A549 (cell line): ENCODE results near the gene MCCC1. TPM values are rescaled to one million over a fixed set of nuclear protein-coding genes. Genes with fewer than 3 reads are reported as not detected.

Source experiments
- ATAC-seq, 2 experiments: fragments of 200-7000 bp in 1 of 2; fragments of >200 bp in 1 of 2; cut with Nextera tagmentation in 1 of 2; cut with Tn5 transposase in 1 of 2; 3 replicates each; pipeline versions ENCODE4 v1.8.0 to v1.9.1; 2018 to 2020; ENCODE audit warnings: mild to moderate bottlenecking in 1 of 2, moderate library complexity in 1 of 2
- CTCF ChIA-PET: fragments of 300-600 bp; sonication (Branson Sonifier 250); formaldehyde crosslinking; extraction: SDS; loops from one replicate; lab custom pipeline; 2021; ENCODE audit warnings: antibody characterized with exemption, inconsistent platforms; lab: Yijun Ruan, JAX
- POLR2A ChIA-PET: fragments of 350-600 bp; formaldehyde crosslinking; extraction: SDS; loops from one replicate; lab custom pipeline; 2021; ENCODE audit warnings: antibody characterized with exemption, inconsistent platforms; lab: Yijun Ruan, JAX
- DNase-seq, 2 experiments: peaks; one replicate each; pipeline versions ENCODE4 v3.0.0 to v3.0.0-alpha.2; 2011 to 2016; ENCODE audit warnings: low read depth in 1 of 2, low spot score in 1 of 2
- FAIRE-seq: peaks from 2 replicates; lab custom pipeline; 2011; peaks lifted over from hg19 to GRCh38; lab: Jason Lieb, UNC
- H3K27ac ChIP-seq, 2 experiments: fragments of >200 bp; sonication (Bioruptor Twin); formaldehyde crosslinking; 3 replicates each; pipeline ENCODE4 v1.5.1; 2016 to 2017
- H3K4me1 ChIP-seq: fragments of >200 bp; sonication (Bioruptor Twin); formaldehyde crosslinking; 3 replicates; pipeline ENCODE4 v1.6.1; 2016
- H3K4me2 ChIP-seq: fragments of >200 bp; sonication (Bioruptor Twin); formaldehyde crosslinking; 3 replicates; pipeline ENCODE4 v1.6.1; 2016
- H3K4me3 ChIP-seq: fragments of >200 bp; sonication (Bioruptor Twin); formaldehyde crosslinking; 3 replicates; pipeline ENCODE4 v1.5.1; 2016
- H3K9me3 ChIP-seq: fragments of >200 bp; sonication (Bioruptor Twin); formaldehyde crosslinking; 3 replicates; pipeline ENCODE4 v1.6.1; 2016
- ATOH8 ChIP-seq: fragments of 250-450 bp; sonication (Bioruptor Pico); IDR thresholded peaks from 2 replicates; pipeline ENCODE4 v1.5.0; 2020; ENCODE audit warnings: low read depth, mild to moderate bottlenecking, moderate library complexity
- EHMT2 ChIP-seq: fragments of 200-600 bp; sonication (generic); IDR thresholded peaks from 2 replicates; pipeline ENCODE4 v1.6.1; 2016; ENCODE audit warnings: antibody characterized with exemption, low read depth, mild to moderate bottlenecking, moderate library complexity
- ELK1 ChIP-seq: fragments of 150-350 bp; IDR thresholded peaks from 2 replicates; pipeline ENCODE4 v1.6.1; 2014; ENCODE audit warnings: low read depth, mild to moderate bottlenecking, low read length
- FOSB ChIP-seq: fragments of 250-450 bp; sonication (Bioruptor Pico); IDR thresholded peaks from 2 replicates; pipeline ENCODE4 v1.5.0; 2020; ENCODE audit warnings: mild to moderate bottlenecking, moderate library complexity
- HEYL ChIP-seq: fragments of 250-450 bp; sonication (Bioruptor Pico); IDR thresholded peaks from 2 replicates; pipeline ENCODE4 v1.8.0; 2021; ENCODE audit warnings: mild to moderate bottlenecking, moderate library complexity
- KDM5A ChIP-seq: fragments of 200-600 bp; sonication (generic); IDR thresholded peaks from 2 replicates; pipeline ENCODE4 v1.6.1; 2016; ENCODE audit warnings: antibody characterized with exemption, mild to moderate bottlenecking
- MAFK ChIP-seq: fragments of 450-650 bp; IDR thresholded peaks from 2 replicates; pipeline ENCODE4 v1.6.1; 2014; ENCODE audit not compliant: partially characterized antibody
- MAZ ChIP-seq: fragments of 150-350 bp; IDR thresholded peaks from 2 replicates; pipeline ENCODE4 v1.6.1; 2014; ENCODE audit warnings: antibody characterized with exemption, low read depth, low read length, borderline replicate concordance
- POLR2AphosphoS2 ChIP-seq: conservative IDR thresholded peaks from 2 replicates; pipeline ENCODE4 v1.6.1; 2012; ENCODE audit warnings: low read length, improper control_type of control experiment, inconsistent platforms
- WGBS: methylation state at CpG from one replicate; pipeline ENCODE4 v1.1.6; 2017; ENCODE audit errors: missing lambda C conversion rate; 5-methylcytosine and 5-hydroxymethylcytosine counted together
- polyA plus RNA-seq, 4 experiments: library from polyadenylated mRNA; depleted of rRNA in 3 of 4; stranded (reverse); fragments of >200 nt; fragmentation: RNase III in 1 of 4; extraction: RNeasy Plus Mini Kit Qiagen cat#74134 plus additional on column Dnase treatment in 1 of 4; gene quantifications; 2 replicates in 3 of 4; 3 replicates in 1 of 4; pipeline ENCODE4 v1.2.3, GENCODE V29; 2011 to 2017

MCCC1 gene
- polyA plus RNA-seq, 2 of the 4 experiments (the other 2 are of a cell fraction): 11.8 to 12.4 TPM

GRCh38 chr3:182967218-182968204 is 131.8 kb downstream of the MCCC1 start:
- CTCF ChIA-PET: no interaction called here

GRCh38 chr3:182965861-182966366 is 133.4 kb downstream of the MCCC1 start:
- Histone ChIP-seq H3K9me3 (no peaks in the 10 kb centered on the region), H3K4me2 (no peak overlapping the region), H3K4me1 (peaks cover 29% of the 10 kb centered on the region), H3K4me3 (no peak overlapping the region), H3K27ac (no peak overlapping the region)
- POLR2A ChIA-PET: no interaction called here
- FAIRE-seq: no peak
- 83% methylated on average over 9 of the region's 9 CpGs for WGBS
- TF ChIP-seq MAFK: peak; percentile 72
- no peak for TF ChIP-seq MAZ
- CTCF ChIA-PET: no interaction called here
- DNase-seq: no peak
- ATAC-seq: no peak

More at GRCh38 chr3:182967218-182968204, 131.8 kb downstream of the MCCC1 start:
- Histone ChIP-seq H3K27ac (peak overlapping the region in 1 of 2 experiments; percentile 10; a peak in 1 of 6 replicates), H3K4me1 (peaks cover 34% of the 10 kb centered on the region), H3K4me3 (no peak overlapping the region), H3K9me3 (no peaks in the 10 kb centered on the region), H3K4me2 (peak overlapping the region; percentile 23; the same call in 2 of the 3 replicates)
- no peak for DNase-seq
- 81% methylated on average over 6 of the region's 6 CpGs for WGBS
- POLR2A ChIA-PET: no interaction called here
- TF ChIP-seq ELK1 (no peak), HEYL (CRISPR knock-in tag) (no peak), KDM5A (no peak), EHMT2 (no peak), FOSB (CRISPR knock-in tag) (no peak), ATOH8 (CRISPR knock-in tag) (no peak), POLR2AphosphoS2 (no peak)
- FAIRE-seq: no peak
- ATAC-seq: no peak

Other genes starting within 250 kb of the MCCC1 start
- gene DCUN1D1, start 119.0 kb downstream of the MCCC1 start, polyA plus RNA-seq (2011; rRNA removed): 32.6 and 34.4 TPM in 2 replicates
- 17.4 to 20.3 TPM (median 20.2 TPM) in 3 replicates for gene DCUN1D1, start 119.0 kb downstream of the MCCC1 start, polyA plus RNA-seq (2017; fragmentation: RNase III; extraction: RNeasy Plus Mini Kit Qiagen cat#74134 plus additional on column Dnase treatment)
- gene LAMP3, start 63.2 kb upstream of the MCCC1 start, polyA plus RNA-seq (2011; rRNA removed): 0.72 and 0.91 TPM in 2 replicates
- 0.06 to 0.15 TPM (median 0.14 TPM) in 3 replicates for gene LAMP3, start 63.2 kb upstream of the MCCC1 start, polyA plus RNA-seq (2017; fragmentation: RNase III; extraction: RNeasy Plus Mini Kit Qiagen cat#74134 plus additional on column Dnase treatment)
- 10.9 and 11.7 TPM in 2 replicates for gene B3GNT5, start 153.8 kb upstream of the MCCC1 start, polyA plus RNA-seq (2011; rRNA removed)
- 4.7 to 4.8 TPM (median 4.7 TPM) in 3 replicates for gene B3GNT5, start 153.8 kb upstream of the MCCC1 start, polyA plus RNA-seq (2017; fragmentation: RNase III; extraction: RNeasy Plus Mini Kit Qiagen cat#74134 plus additional on column Dnase treatment)